SIG-M5 treated with dmso at 0.1 percent for 504 hours (cell line): ENCODE measurements around the gene MAST4.

Experiments
- DNase-seq: peaks from one replicate; lab custom pipeline; 2025; ENCODE audit not compliant: unreplicated experiment; lab: John Stamatoyannopoulos, UW

MAST4 gene

GRCh38 chr5:66644111-66644510, 47.9 kb downstream of the MAST4 start:
- DNase-seq: no peak

DNA sequence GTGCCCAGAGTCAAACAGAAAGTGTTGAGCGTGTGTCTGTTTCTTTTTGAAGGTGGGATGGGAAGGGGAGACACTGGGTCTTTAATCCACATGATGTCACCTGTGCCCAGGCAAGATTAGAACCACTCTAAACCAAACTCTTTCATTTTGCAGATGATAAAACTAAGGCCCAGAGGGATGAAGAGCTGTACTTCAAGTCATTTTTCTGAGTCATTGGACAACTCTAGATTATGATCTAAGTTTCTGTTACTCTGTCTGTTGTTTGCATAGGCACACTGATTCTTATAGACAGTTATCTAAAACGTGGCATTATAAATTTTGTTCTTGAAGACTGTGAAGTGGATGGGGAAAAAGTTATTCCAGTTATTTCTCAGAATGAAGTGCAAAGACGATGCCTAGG, 48.8 kb downstream of the MAST4 start:
- no peak for DNase-seq

- no peak for DNase-seq
Observed at GRCh38 chr5:66646570-66646969, 50.4 kb downstream of the MAST4 start.

DNA sequence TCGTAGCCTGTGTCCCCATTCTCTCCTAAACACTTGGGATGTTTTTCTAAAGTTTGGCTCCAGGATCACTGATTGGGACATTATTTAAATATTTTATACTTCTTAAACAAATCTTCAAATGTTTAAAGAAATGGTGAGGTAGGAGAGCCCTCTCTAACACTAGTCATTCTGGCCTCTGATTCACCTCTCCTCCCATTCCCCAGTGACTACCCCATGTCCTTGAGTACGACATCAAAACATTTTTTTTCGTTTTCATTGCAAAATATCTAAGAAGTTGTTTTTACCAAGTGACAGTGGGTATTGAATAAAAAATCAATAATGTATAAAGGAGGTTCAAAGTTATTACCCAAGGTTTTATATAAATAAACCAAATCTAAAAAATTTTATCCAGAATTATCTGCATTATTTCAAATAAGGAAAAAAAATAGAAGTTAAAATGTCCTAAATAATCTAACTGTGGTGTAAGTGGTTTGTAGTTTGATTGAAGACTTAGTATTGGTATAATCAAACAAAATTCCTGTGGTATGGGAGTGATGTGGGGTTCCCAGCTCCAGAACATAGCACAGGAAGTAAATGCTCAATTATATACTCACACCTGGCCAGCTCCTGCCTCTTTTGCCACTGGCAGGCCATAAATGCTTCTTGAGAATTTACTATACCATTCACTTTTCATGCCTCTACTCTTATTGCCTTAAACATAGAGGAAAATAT, 51.1 kb downstream of the MAST4 start:
- DNase-seq: no peak

DNA sequence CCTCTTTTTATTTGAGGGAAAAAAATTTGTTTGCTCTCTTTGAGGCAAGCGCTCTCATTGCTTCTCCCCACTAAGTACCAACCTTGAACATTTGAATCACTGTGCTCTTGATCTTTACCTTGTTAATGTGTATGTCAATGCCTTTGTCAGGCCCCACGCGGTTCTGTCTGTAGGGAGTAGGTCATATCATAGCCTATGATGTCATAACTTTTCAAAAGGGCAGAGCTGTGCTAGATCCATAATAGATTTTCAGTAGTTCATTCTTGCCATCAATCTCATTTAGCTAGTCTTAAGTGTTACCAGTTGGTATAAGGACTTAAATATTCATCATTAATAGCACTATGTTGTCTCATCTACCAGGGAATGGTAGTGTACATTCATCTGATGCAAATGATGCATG, 56.6 kb downstream of the MAST4 start:
- DNase-seq: no peak

GRCh38 chr5:66653325-66653724, 57.1 kb downstream of the MAST4 start:
- no peak for DNase-seq

DNA sequence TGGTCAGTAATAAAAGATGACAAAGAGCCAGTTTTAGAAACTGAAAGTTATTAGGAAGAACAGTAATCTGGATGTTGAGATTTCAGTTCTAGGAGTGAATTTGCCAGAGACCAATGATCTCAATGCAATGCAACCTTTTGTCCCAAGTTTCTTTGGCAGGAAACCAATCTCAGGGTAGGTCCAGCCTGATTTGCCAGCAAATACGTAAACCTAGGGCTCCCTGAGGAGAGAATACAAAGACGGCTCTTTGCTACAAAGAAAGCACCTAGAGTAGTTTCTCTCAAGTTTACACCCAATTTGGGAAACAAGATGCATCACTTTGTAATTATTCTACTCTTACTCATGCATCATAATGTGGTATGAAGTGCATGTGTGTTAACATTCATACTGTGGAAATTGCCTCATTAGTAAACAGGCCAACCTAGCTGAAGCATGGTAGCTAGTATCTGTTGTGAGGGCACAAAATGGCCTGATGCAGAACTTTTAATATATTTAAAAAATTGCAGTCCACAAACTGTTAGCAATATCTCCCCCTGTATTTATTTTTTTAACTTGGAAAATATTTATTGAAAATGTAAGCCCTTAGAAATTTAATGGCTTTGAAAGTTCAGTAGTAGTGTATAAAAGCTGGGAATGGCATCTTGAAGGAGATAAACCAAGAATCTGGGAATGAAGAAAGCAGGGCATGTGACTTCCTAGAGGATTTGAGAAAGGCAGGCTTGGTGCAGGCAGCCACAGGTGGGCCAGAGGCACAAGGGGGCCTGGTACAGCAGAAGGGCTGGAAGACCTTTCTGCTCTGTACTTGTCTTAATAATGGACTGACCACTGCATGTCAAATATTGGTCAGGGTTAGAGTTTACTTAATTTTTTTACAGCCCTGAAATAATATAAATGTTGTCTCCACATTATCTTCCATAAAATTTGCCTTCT, 59.5 kb downstream of the MAST4 start:
- no peak for DNase-seq

DNA sequence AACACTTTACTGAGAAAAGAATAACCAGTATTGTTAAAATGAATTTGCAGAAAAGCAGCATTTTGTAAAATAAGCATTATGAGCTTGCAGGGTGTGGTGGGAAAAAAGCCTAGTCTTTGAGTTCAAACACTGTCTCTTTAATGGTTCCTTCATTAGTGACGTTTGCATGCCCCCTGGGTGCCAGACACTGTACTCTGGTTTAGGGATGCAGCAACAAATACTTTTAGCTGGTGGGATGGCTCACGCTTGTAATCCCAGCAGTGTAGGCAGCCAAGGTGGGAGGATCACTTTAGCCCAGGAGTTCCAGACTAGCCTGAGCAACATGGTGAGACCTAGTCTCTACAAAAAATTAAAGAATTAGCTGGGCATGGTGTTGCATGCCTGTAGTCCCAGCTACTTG, 62.3 kb downstream of the MAST4 start:
- DNase-seq: no peak

DNA sequence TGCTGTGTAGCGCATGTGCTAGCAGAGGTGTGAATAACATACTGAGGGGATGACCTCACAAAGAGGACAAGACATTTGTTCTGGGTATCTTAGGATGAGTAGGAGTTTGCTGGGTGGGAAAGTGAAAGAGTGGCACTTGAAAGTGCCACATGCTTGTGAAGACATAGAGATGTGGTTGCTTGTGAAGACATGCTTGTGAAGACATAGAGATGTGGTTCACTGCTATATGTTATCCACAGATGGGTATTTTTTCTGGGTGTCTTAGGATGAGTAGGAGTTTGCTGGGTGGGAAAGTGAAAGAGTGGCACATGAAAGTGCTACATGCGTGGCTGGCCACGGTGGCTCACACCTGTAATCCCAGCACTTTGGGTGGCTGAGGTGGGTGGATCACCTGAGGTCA, 63.6 kb downstream of the MAST4 start:
- DNase-seq: no peak

- DNase-seq: no peak
Observed at GRCh38 chr5:66660396-66660795, 64.2 kb downstream of the MAST4 start.

DNA sequence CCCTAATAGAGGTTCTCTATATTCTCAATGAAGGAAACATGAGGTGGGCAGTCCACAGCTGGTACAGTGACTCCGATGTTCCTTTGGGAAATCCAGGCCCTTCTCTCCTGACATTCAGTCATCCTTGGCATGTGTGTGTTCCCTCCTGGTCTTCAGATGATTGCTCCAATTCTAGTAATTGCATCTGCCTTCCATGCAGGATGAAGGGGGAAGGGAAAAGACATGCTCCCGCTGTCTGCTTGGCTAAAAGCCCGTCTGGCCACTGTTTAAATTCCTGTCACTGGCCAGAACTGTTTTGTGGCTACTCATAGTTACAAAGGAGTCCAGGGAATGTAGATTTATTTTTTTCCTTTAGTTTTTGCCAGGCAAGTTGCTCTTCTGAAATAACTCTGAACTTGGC, 65.0 kb downstream of the MAST4 start:
- DNase-seq: no peak

- DNase-seq: no peak
Observed at GRCh38 chr5:66666778-66667177, 70.6 kb downstream of the MAST4 start.

GRCh38 chr5:66669086-66669861, 73.1 kb downstream of the MAST4 start:
- no peak for DNase-seq

DNA sequence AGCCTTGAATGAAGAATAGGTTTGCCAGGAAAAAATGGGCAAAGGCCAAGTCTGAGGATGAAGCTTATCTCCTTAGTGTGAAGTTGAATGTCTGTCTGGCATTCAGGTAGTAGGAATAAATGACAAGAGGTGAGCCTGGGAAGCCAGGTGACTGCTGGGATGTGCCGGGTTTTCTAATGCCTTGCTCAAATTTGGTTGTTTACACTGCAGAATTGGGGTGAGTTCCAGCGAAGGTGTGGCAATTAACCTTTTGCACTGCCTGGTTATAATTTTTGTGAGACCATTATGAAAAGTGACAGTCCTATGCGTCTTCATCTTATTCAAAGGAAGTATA, 73.6 kb downstream of the MAST4 start:
- no peak for DNase-seq

GRCh38 chr5:66671305-66671704, 75.1 kb downstream of the MAST4 start:
- DNase-seq: no peak

- no peak for DNase-seq
Observed at GRCh38 chr5:66674802-66675201, 78.6 kb downstream of the MAST4 start.

- no peak for DNase-seq
Observed at GRCh38 chr5:66675406-66675805, 79.2 kb downstream of the MAST4 start.

DNA sequence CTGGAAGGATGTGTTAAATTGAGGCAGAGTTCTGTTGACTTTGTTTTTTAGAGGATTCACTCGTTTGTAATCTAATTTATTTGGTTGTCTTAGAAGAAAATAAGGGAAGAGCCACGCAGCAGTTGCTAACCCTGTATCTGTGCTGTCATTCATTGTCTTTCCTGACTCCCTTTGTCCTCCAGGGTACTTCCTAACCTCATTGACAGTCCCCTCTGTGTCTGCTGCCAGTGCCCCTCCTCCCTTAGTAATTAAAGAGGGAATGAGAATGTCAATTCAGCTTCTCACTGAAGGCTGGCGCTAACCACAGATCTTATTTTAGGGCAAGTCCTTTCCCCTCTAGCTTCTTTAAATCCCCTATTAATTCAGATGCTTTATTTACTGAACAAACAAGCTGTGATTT, 84.0 kb downstream of the MAST4 start:
- DNase-seq: no peak

DNA sequence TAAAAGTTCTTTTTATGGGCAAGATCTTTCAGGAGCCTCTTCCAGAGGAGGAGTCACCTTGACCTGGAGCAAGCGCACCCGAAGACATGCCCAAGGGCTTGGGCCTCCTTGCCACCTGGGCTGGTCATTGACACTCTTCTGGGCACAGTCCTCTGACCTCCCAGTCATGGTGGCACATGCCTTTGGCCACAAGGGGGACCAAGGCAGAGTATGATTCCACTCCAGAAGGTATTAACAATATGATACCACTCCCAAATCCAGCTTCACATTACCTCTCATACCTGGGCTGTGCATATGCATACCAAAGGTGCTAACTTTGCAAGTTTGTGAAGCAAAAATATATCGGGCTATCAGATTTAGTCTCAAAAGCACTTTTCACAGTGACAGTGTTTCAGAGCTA, 84.6 kb downstream of the MAST4 start:
- DNase-seq: no peak

- no peak for DNase-seq
Observed at GRCh38 chr5:66684663-66685062, 88.5 kb downstream of the MAST4 start.

DNA sequence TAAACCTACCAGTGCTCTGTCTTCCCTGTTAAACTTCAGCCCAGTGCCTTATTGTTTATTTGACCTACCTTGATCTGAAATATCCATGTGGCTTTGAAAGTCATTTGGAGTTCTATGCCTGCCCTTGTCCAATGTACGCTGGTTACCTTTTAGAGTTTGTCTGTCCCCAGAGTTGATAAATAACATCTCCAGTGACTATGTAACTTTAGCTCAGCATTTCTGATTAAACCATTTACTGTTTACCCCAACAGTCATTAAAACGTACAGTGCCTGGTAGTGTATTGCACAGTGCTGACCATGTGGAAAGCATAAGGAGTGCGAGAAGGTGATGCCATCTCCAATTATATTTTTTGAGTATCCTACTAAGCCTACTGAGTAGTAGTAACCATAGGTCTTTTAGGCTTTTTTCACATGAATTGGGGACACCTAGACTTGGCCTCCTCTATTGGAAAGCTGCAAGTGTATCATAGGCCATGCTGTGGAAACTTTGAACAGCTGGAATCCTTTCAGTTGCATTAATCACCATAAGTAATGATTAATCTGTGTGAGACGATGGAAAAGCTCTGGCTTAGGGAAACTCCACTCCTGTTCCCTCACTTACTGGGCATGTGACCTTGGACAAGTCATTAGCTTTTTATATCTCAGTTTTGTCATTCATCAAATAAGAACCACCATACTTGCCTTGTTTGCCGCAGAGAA, 93.5 kb downstream of the MAST4 start:
- no peak for DNase-seq
